ENCODE results near the gene CALHM4.

GRCh38 chr6:116518621-116519368, 34.8 kb upstream of the CALHM4 start:
- TF ChIP-seq ZNF274 (IDR thresholded peaks at IDR 0.05; ENCODE audit: low read depth, low read length) = no peak
- no peak for TF ChIP-seq SUZ12 (IDR thresholded peaks at IDR 0.05; ENCODE audit: extremely low read depth, insufficient read depth, insufficient read length)
- TF ChIP-seq YY1 (IDR thresholded peaks at IDR 0.05; ENCODE audit: insufficient read depth, insufficient read length) = no peak
